ENCODE measurements around the gene GPR27.

DNA sequence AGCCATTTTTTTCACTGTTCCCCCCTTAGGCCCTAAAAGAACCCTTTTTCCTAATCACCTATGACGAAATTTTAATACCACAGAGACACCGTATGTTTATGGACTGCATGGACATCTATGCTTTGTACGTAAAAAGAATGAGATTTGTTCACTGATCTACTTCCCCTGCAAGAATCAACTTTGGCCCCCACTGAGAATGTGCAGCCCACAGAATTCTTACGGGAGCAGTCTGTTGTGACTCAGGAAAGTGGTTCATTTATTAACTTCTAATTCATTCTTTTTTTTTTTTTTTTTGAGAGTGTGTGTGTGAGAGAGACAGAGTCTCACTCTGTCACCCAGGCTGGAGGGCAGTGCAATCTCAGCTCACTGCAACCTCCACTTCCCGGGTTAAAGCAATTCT lies 46.1 kb upstream of the GPR27 start:
- TF ChIP-seq, protein P1, sequence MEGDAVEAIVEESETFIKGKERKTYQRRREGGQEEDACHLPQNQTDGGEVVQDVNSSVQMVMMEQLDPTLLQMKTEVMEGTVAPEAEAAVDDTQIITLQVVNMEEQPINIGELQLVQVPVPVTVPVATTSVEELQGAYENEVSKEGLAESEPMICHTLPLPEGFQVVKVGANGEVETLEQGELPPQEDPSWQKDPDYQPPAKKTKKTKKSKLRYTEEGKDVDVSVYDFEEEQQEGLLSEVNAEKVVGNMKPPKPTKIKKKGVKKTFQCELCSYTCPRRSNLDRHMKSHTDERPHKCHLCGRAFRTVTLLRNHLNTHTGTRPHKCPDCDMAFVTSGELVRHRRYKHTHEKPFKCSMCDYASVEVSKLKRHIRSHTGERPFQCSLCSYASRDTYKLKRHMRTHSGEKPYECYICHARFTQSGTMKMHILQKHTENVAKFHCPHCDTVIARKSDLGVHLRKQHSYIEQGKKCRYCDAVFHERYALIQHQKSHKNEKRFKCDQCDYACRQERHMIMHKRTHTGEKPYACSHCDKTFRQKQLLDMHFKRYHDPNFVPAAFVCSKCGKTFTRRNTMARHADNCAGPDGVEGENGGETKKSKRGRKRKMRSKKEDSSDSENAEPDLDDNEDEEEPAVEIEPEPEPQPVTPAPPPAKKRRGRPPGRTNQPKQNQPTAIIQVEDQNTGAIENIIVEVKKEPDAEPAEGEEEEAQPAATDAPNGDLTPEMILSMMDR (IDR thresholded peaks at IDR 0.05), result no peak
- TF ChIP-seq POLR2A (IDR thresholded peaks at IDR 0.05), result no peak

Measured in prostate gland (tissue), 2 donors.